ENCODE measurements around the gene C1QTNF3.
"Not testable (repeated sequence)": the region's sequence is repeated elsewhere in the genome, so short reads cannot be mapped to it uniquely, and the experiment has no call there.

Gene C1QTNF3

GRCh38 chr5:34083898-34084297 lies 40.9 kb upstream of the C1QTNF3 start:
- H3K36me3 ChIP-seq (replicated peaks in 1 of 2; ENCODE audit: control insufficient read depth in 2 of 2, insufficient read depth in 2 of 2, low read length in 2 of 2); H3K4me1 ChIP-seq (ENCODE audit: control insufficient read depth in 2 of 2, insufficient read depth in 1 of 2, low read depth in 1 of 2, low read length in 2 of 2); H3K9ac ChIP-seq (ENCODE audit: low read depth, low read length, poor library complexity); H3K27me3 ChIP-seq (ENCODE audit: control insufficient read depth in 3 of 3, insufficient read depth in 3 of 3, low read depth in 1 of 3, low read length in 3 of 3); H3K4ac ChIP-seq (ENCODE audit: low read length); H2BK15ac ChIP-seq (ENCODE audit: low read length); H3K18ac ChIP-seq (ENCODE audit: low read length); H3K79me1 ChIP-seq (ENCODE audit: low read depth, low read length); H2BK5ac ChIP-seq (ENCODE audit: low read length); H3K4me2 ChIP-seq (ENCODE audit: insufficient read depth, low read length, poor library complexity, severe bottlenecking); H3K14ac ChIP-seq (ENCODE audit: low read length); DNase-seq (ENCODE audit: low spot score); H2BK12ac ChIP-seq (ENCODE audit: low read length); H3K23ac ChIP-seq (ENCODE audit: low read depth, low read length, poor library complexity); H4K8ac ChIP-seq (ENCODE audit: low read depth, low read length); H4K91ac ChIP-seq (ENCODE audit: low read depth, low read length, poor library complexity); H2AFZ ChIP-seq (ENCODE audit: low read length); H3K4me3 ChIP-seq (ENCODE audit: low read length in 2 of 2); H2AK5ac ChIP-seq (ENCODE audit: low read depth, low read length); H3K9me3 ChIP-seq (replicated peaks in 1 of 2; ENCODE audit: control insufficient read depth in 2 of 2, insufficient read depth in 1 of 2, low read depth in 1 of 2, low read length in 2 of 2); H2BK120ac ChIP-seq (ENCODE audit: low read depth, low read length); H3K27ac ChIP-seq (replicated peaks; ENCODE audit: low read length): not testable (repeated sequence)
- WGBS, 2 donors (ENCODE audit: extremely low coverage in 2 of 2, insufficient read length in 2 of 2, insufficient replicate concordance in 1 of 2), result no CpG with 5 or more reads among the region's 4 CpGs

GRCh38 chr5:34079505-34079904 lies 36.5 kb upstream of the C1QTNF3 start:
- H3K14ac ChIP-seq (ENCODE audit: low read length); H3K27ac ChIP-seq (replicated peaks; ENCODE audit: low read length); H3K27me3 ChIP-seq (ENCODE audit: control insufficient read depth in 3 of 3, insufficient read depth in 3 of 3, low read depth in 1 of 3, low read length in 3 of 3); H4K91ac ChIP-seq (ENCODE audit: low read depth, low read length, poor library complexity); H2AK5ac ChIP-seq (ENCODE audit: low read depth, low read length); H4K8ac ChIP-seq (ENCODE audit: low read depth, low read length); H2AFZ ChIP-seq (ENCODE audit: low read length); DNase-seq (ENCODE audit: low spot score); H3K4me1 ChIP-seq (ENCODE audit: control insufficient read depth in 2 of 2, insufficient read depth in 1 of 2, low read depth in 1 of 2, low read length in 2 of 2); H2BK5ac ChIP-seq (ENCODE audit: low read length); H3K9me3 ChIP-seq (replicated peaks in 1 of 2; ENCODE audit: control insufficient read depth in 2 of 2, insufficient read depth in 1 of 2, low read depth in 1 of 2, low read length in 2 of 2); H2BK12ac ChIP-seq (ENCODE audit: low read length); H3K18ac ChIP-seq (ENCODE audit: low read length); H3K4ac ChIP-seq (ENCODE audit: low read length); H3K4me3 ChIP-seq (ENCODE audit: low read length in 2 of 2); H3K9ac ChIP-seq (ENCODE audit: low read depth, low read length, poor library complexity); H3K23ac ChIP-seq (ENCODE audit: low read depth, low read length, poor library complexity); H2BK120ac ChIP-seq (ENCODE audit: low read depth, low read length); H2BK15ac ChIP-seq (ENCODE audit: low read length); H3K4me2 ChIP-seq (ENCODE audit: insufficient read depth, low read length, poor library complexity, severe bottlenecking); H3K36me3 ChIP-seq (replicated peaks in 1 of 2; ENCODE audit: control insufficient read depth in 2 of 2, insufficient read depth in 2 of 2, low read length in 2 of 2); H3K79me1 ChIP-seq (ENCODE audit: low read depth, low read length): not testable (repeated sequence)
- no CpG with 5 or more reads among the region's 2 CpGs for WGBS, 2 donors (ENCODE audit: extremely low coverage in 2 of 2, insufficient read length in 2 of 2, insufficient replicate concordance in 1 of 2)

GRCh38 chr5:34077636-34078035 lies 34.6 kb upstream of the C1QTNF3 start:
- H3K4me3 ChIP-seq (ENCODE audit: low read length in 2 of 2); H3K14ac ChIP-seq (ENCODE audit: low read length); H3K36me3 ChIP-seq (replicated peaks in 1 of 2; ENCODE audit: control insufficient read depth in 2 of 2, insufficient read depth in 2 of 2, low read length in 2 of 2); H3K9ac ChIP-seq (ENCODE audit: low read depth, low read length, poor library complexity); H3K79me1 ChIP-seq (ENCODE audit: low read depth, low read length); H3K4ac ChIP-seq (ENCODE audit: low read length); H2AK5ac ChIP-seq (ENCODE audit: low read depth, low read length); H3K23ac ChIP-seq (ENCODE audit: low read depth, low read length, poor library complexity); H3K9me3 ChIP-seq (replicated peaks in 1 of 2; ENCODE audit: control insufficient read depth in 2 of 2, insufficient read depth in 1 of 2, low read depth in 1 of 2, low read length in 2 of 2); H2BK15ac ChIP-seq (ENCODE audit: low read length); H2AFZ ChIP-seq (ENCODE audit: low read length); H2BK12ac ChIP-seq (ENCODE audit: low read length); H2BK120ac ChIP-seq (ENCODE audit: low read depth, low read length); H4K91ac ChIP-seq (ENCODE audit: low read depth, low read length, poor library complexity); H3K18ac ChIP-seq (ENCODE audit: low read length); H3K4me2 ChIP-seq (ENCODE audit: insufficient read depth, low read length, poor library complexity, severe bottlenecking); H2BK5ac ChIP-seq (ENCODE audit: low read length); H3K27me3 ChIP-seq (ENCODE audit: control insufficient read depth in 3 of 3, insufficient read depth in 3 of 3, low read depth in 1 of 3, low read length in 3 of 3); DNase-seq (ENCODE audit: low spot score); H3K27ac ChIP-seq (replicated peaks; ENCODE audit: low read length); H3K4me1 ChIP-seq (ENCODE audit: control insufficient read depth in 2 of 2, insufficient read depth in 1 of 2, low read depth in 1 of 2, low read length in 2 of 2); H4K8ac ChIP-seq (ENCODE audit: low read depth, low read length): not testable (repeated sequence)
- no CpG with 5 or more reads among the region's 2 CpGs for WGBS, 2 donors (ENCODE audit: extremely low coverage in 2 of 2, insufficient read length in 2 of 2, insufficient replicate concordance in 1 of 2)

GRCh38 chr5:34076719-34077364 lies 33.8 kb upstream of the C1QTNF3 start:
- no CpG with 5 or more reads among the region's 5 CpGs for WGBS, 2 donors (ENCODE audit: extremely low coverage in 2 of 2, insufficient read length in 2 of 2, insufficient replicate concordance in 1 of 2)
- H3K79me1 ChIP-seq (ENCODE audit: low read depth, low read length); H3K27me3 ChIP-seq (ENCODE audit: control insufficient read depth in 3 of 3, insufficient read depth in 3 of 3, low read depth in 1 of 3, low read length in 3 of 3): not testable (repeated sequence)

More at GRCh38 chr5:34076719-34077364, 33.8 kb upstream of the C1QTNF3 start:
- H4K91ac ChIP-seq (ENCODE audit: low read depth, low read length, poor library complexity); H2AK5ac ChIP-seq (ENCODE audit: low read depth, low read length); H2BK120ac ChIP-seq (ENCODE audit: low read depth, low read length); H3K9ac ChIP-seq (ENCODE audit: low read depth, low read length, poor library complexity); H2BK12ac ChIP-seq (ENCODE audit: low read length); H3K36me3 ChIP-seq (replicated peaks in 1 of 2; ENCODE audit: control insufficient read depth in 2 of 2, insufficient read depth in 2 of 2, low read length in 2 of 2); H2AFZ ChIP-seq (ENCODE audit: low read length); H3K4ac ChIP-seq (ENCODE audit: low read length); H2BK5ac ChIP-seq (ENCODE audit: low read length); DNase-seq (ENCODE audit: low spot score); H3K23ac ChIP-seq (ENCODE audit: low read depth, low read length, poor library complexity); H3K14ac ChIP-seq (ENCODE audit: low read length); H3K4me2 ChIP-seq (ENCODE audit: insufficient read depth, low read length, poor library complexity, severe bottlenecking); H3K4me1 ChIP-seq (ENCODE audit: control insufficient read depth in 2 of 2, insufficient read depth in 1 of 2, low read depth in 1 of 2, low read length in 2 of 2); H2BK15ac ChIP-seq (ENCODE audit: low read length); H3K27ac ChIP-seq (replicated peaks; ENCODE audit: low read length); H3K9me3 ChIP-seq (replicated peaks in 1 of 2; ENCODE audit: control insufficient read depth in 2 of 2, insufficient read depth in 1 of 2, low read depth in 1 of 2, low read length in 2 of 2); H3K18ac ChIP-seq (ENCODE audit: low read length); H4K8ac ChIP-seq (ENCODE audit: low read depth, low read length); H3K4me3 ChIP-seq (ENCODE audit: low read length in 2 of 2): not testable (repeated sequence)

Data from neuronal stem cell (in vitro differentiated cells).